ENCODE data around the gene CADM2.

CADM2 gene

GRCh38 chr3:85800676-85801075 lies 841.9 kb downstream of the CADM2 start:
- DNase-seq (ENCODE audit: low read depth in 2 of 2): no peak

GRCh38 chr3:85801955-85802354 lies 843.2 kb downstream of the CADM2 start:
- no peak for DNase-seq (ENCODE audit: low read depth in 2 of 2)

- DNase-seq (ENCODE audit: low read depth in 2 of 2): no peak
Observed at GRCh38 chr3:85808755-85809154, 850.0 kb downstream of the CADM2 start.

GRCh38 chr3:85821130-85821756 lies 862.5 kb downstream of the CADM2 start:
- DNase-seq (ENCODE audit: low read depth in 2 of 2): no peak

- DNase-seq (ENCODE audit: low read depth in 2 of 2): no peak
Observed at GRCh38 chr3:85835857-85836440, 877.2 kb downstream of the CADM2 start.

GRCh38 chr3:85837402-85837801 lies 878.6 kb downstream of the CADM2 start:
- no peak for DNase-seq (ENCODE audit: low read depth in 2 of 2)

- DNase-seq (ENCODE audit: low read depth in 2 of 2): no peak
Observed at GRCh38 chr3:85838921-85839320, 880.1 kb downstream of the CADM2 start.

GRCh38 chr3:85842081-85842480 lies 883.3 kb downstream of the CADM2 start:
- DNase-seq (ENCODE audit: low read depth in 2 of 2): no peak

GRCh38 chr3:85846940-85847339 lies 888.2 kb downstream of the CADM2 start:
- DNase-seq (ENCODE audit: low read depth in 2 of 2): no peak

GRCh38 chr3:85851071-85851470 lies 892.3 kb downstream of the CADM2 start:
- no peak for DNase-seq (ENCODE audit: low read depth in 2 of 2)

- DNase-seq (ENCODE audit: low read depth in 2 of 2): no peak
Observed at GRCh38 chr3:85853805-85854204, 895.0 kb downstream of the CADM2 start.

- no peak for DNase-seq (ENCODE audit: low read depth in 2 of 2)
Observed at GRCh38 chr3:85862893-85863455, 904.2 kb downstream of the CADM2 start.

GRCh38 chr3:85864896-85865295 lies 906.1 kb downstream of the CADM2 start:
- no peak for DNase-seq (ENCODE audit: low read depth in 2 of 2)

GRCh38 chr3:85867072-85867471 lies 908.3 kb downstream of the CADM2 start:
- no peak for DNase-seq (ENCODE audit: low read depth in 2 of 2)

GRCh38 chr3:85875589-85875988 lies 916.8 kb downstream of the CADM2 start:
- DNase-seq (ENCODE audit: low read depth in 2 of 2): no peak

- DNase-seq (ENCODE audit: low read depth in 2 of 2): no peak
Observed at GRCh38 chr3:85877631-85878030, 918.8 kb downstream of the CADM2 start.

GRCh38 chr3:85881833-85882393 lies 923.1 kb downstream of the CADM2 start:
- no peak for DNase-seq (ENCODE audit: low read depth in 2 of 2)

GRCh38 chr3:85890043-85890555 lies 931.3 kb downstream of the CADM2 start:
- DNase-seq (ENCODE audit: low read depth in 2 of 2): no peak

- no peak for DNase-seq (ENCODE audit: low read depth in 2 of 2)
Observed at GRCh38 chr3:85903434-85903833, 944.6 kb downstream of the CADM2 start.

- no peak for DNase-seq (ENCODE audit: low read depth in 2 of 2)
Observed at GRCh38 chr3:85912980-85913379, 954.2 kb downstream of the CADM2 start.

GRCh38 chr3:85922374-85922773 lies 963.6 kb downstream of the CADM2 start:
- no peak for DNase-seq (ENCODE audit: low read depth in 2 of 2)

- DNase-seq (ENCODE audit: low read depth in 2 of 2): no peak
Observed at GRCh38 chr3:85930718-85931117, 971.9 kb downstream of the CADM2 start.

GRCh38 chr3:85933326-85933725 lies 974.5 kb downstream of the CADM2 start:
- DNase-seq (ENCODE audit: low read depth in 2 of 2): no peak
